GM19043 (cell line): ENCODE measurements around the gene TJP2.

Source experiments
- ATAC-seq: cut with Tn5 transposase; IDR thresholded peaks from one replicate; pipeline ENCODE4 v1.9.1; 2021; ENCODE audit warnings: low read depth; ENCODE audit not compliant: unreplicated experiment

The TJP2 gene

GRCh38 chr9:69173891-69174615, at the start of gene TJP2:
Gene TJP2 (plus strand): TSS chr9:69174277. CDS start chr9:69174373, 96 bp downstream.
- peak; percentile 28 for ATAC-seq

GRCh38 chr9:69130456-69131441, 43.3 kb upstream of the TJP2 start:
- ATAC-seq, result no peak

GRCh38 chr9:69131682-69132081, 42.4 kb upstream of the TJP2 start:
- no peak for ATAC-seq

- ATAC-seq, result no peak
Observed at GRCh38 chr9:69132361-69132760, 41.7 kb upstream of the TJP2 start.

GRCh38 chr9:69134412-69134811, 39.7 kb upstream of the TJP2 start:
- ATAC-seq, result no peak

- ATAC-seq, result no peak
Observed at GRCh38 chr9:69136185-69136584, 37.9 kb upstream of the TJP2 start.

- no peak for ATAC-seq
Observed at GRCh38 chr9:69136779-69137178, 37.3 kb upstream of the TJP2 start.

GRCh38 chr9:69137311-69137710, 36.8 kb upstream of the TJP2 start:
- no peak for ATAC-seq

GRCh38 chr9:69139596-69139995, 34.5 kb upstream of the TJP2 start:
- no peak for ATAC-seq

- ATAC-seq, result no peak
Observed at GRCh38 chr9:69140123-69140735, 33.8 kb upstream of the TJP2 start.

GRCh38 chr9:69141851-69142250, 32.2 kb upstream of the TJP2 start:
- no peak for ATAC-seq

GRCh38 chr9:69143291-69143690, 30.8 kb upstream of the TJP2 start:
- no peak for ATAC-seq

- ATAC-seq, result no peak
Observed at GRCh38 chr9:69145144-69145715, 28.8 kb upstream of the TJP2 start.

GRCh38 chr9:69147041-69147834, 26.8 kb upstream of the TJP2 start:
- ATAC-seq, result no peak

GRCh38 chr9:69149321-69149807, 24.7 kb upstream of the TJP2 start:
- ATAC-seq, result no peak

- no peak for ATAC-seq
Observed at GRCh38 chr9:69151506-69151905, 22.6 kb upstream of the TJP2 start.

GRCh38 chr9:69153707-69154521, 20.2 kb upstream of the TJP2 start:
- ATAC-seq, result no peak

- ATAC-seq, result peak; percentile 99
Observed at GRCh38 chr9:69155341-69156030, 18.6 kb upstream of the TJP2 start.
